C4-2B (cell line): ENCODE measurements around the gene SLC35A4.

Source experiments
- ZFX ChIP-seq: fragments of 450-650 bp; IDR thresholded peaks from 2 replicates; pipeline ENCODE4 v1.6.1; 2017
- TF ChIP-seq, protein P1 (sequence below): fragments of 450-650 bp; conservative IDR thresholded peaks from 2 replicates; pipeline ENCODE4 v1.5.1; 2017; ENCODE audit warnings: mild to moderate bottlenecking

DNA sequence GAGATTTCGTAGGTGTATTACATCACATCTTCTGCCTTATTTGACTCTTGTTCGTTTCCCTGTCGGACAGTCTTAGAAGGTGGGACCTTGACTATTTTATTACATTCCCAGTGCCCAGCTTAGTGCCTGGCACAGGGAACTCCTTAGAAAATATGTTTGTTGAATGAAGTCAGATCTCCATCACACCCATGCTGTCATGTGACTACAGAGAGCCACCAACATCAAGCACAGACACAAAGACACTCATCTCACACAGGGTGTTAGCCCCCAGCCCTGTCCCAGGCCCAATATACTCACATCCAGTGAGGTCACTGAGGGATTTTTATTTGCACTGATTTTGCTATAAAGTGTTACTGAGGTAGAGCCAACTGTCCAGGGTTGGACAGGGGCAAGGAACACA is 6.7 kb upstream of the SLC35A4 start:
- TF ChIP-seq, protein P1, sequence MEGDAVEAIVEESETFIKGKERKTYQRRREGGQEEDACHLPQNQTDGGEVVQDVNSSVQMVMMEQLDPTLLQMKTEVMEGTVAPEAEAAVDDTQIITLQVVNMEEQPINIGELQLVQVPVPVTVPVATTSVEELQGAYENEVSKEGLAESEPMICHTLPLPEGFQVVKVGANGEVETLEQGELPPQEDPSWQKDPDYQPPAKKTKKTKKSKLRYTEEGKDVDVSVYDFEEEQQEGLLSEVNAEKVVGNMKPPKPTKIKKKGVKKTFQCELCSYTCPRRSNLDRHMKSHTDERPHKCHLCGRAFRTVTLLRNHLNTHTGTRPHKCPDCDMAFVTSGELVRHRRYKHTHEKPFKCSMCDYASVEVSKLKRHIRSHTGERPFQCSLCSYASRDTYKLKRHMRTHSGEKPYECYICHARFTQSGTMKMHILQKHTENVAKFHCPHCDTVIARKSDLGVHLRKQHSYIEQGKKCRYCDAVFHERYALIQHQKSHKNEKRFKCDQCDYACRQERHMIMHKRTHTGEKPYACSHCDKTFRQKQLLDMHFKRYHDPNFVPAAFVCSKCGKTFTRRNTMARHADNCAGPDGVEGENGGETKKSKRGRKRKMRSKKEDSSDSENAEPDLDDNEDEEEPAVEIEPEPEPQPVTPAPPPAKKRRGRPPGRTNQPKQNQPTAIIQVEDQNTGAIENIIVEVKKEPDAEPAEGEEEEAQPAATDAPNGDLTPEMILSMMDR: no peak
- no peak for TF ChIP-seq ZFX
